Neural crest cell (in vitro differentiated cells): ENCODE data around the gene TOR1AIP2. TPM values are rescaled to one million over a fixed set of nuclear protein-coding genes. Genes with fewer than 3 reads are reported as not detected.
"Not testable (repeated sequence)": the region's sequence is repeated elsewhere in the genome, so short reads cannot be mapped to it uniquely, and the experiment has no call there.

ENCODE experiments used
- DNase-seq: peaks from one replicate; pipeline ENCODE4 v3.0.0; 2021; ENCODE audit warnings: low read depth, mixed read lengths, low spot score
- H3K27ac Mint-ChIP-seq: one replicate; pipeline ENCODE4 v1.8.0; 2021; ENCODE audit warnings: mild to moderate bottlenecking, mixed read lengths; ENCODE audit not compliant: unreplicated experiment
- H3K27me3 Mint-ChIP-seq: 2 replicates; pipeline ENCODE4 v1.8.0; 2021; ENCODE audit warnings: low read depth, mild to moderate bottlenecking, mixed read lengths
- H3K36me3 Mint-ChIP-seq: 2 replicates; pipeline ENCODE4 v1.8.0; 2021; ENCODE audit warnings: low read depth, mild to moderate bottlenecking, mixed read lengths
- H3K4me1 Mint-ChIP-seq: 2 replicates; pipeline ENCODE4 v1.8.0; 2021; ENCODE audit warnings: mixed read lengths
- H3K4me3 Mint-ChIP-seq: one replicate; pipeline ENCODE4 v1.8.0; 2021; ENCODE audit warnings: mild to moderate bottlenecking, mixed read lengths
- H3K9me3 Mint-ChIP-seq: 2 replicates; pipeline ENCODE4 v1.8.0; 2021; ENCODE audit warnings: mixed read lengths
- total RNA-seq: library from RNA; stranded (reverse); gene quantifications from 2 replicates; pipeline ENCODE4 v1.2.1, GENCODE V29; 2021
- TF ChIP-seq, protein P1 (sequence below): fragments of 200-600 bp; sonication (generic); conservative IDR thresholded peaks from 2 replicates; pipeline ENCODE4 v1.5.0; 2021; ENCODE audit warnings: antibody characterized with exemption, mild to moderate bottlenecking

The TOR1AIP2 gene
- total RNA-seq, 1 donor from 2014 or later: 76.2 TPM

DNA sequence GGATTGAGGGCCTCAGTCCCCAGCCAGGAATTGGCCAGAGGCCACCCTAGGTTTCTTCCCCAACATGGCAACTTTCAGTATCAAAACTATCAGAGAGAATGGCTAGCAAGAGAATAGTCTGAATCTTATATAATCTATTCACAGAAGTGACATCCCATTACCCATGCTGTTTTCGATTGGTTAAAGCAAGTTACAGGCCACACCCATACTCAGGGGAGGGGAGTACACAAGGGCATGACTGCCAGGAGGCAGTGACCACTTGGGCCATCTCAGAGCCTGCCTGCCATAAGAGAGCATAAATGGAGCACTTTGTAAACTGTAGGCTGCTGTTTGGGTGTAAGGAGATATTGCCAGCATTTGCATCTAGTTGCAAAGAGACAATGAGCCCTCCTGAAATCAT, 69.1 kb downstream of the TOR1AIP2 start:
- no peaks in the 10 kb centered on the region for H3K9me3 Mint-ChIP-seq
- H3K4me1 Mint-ChIP-seq: peaks cover 5% of the 10 kb centered on the region
- TF ChIP-seq, protein P1, sequence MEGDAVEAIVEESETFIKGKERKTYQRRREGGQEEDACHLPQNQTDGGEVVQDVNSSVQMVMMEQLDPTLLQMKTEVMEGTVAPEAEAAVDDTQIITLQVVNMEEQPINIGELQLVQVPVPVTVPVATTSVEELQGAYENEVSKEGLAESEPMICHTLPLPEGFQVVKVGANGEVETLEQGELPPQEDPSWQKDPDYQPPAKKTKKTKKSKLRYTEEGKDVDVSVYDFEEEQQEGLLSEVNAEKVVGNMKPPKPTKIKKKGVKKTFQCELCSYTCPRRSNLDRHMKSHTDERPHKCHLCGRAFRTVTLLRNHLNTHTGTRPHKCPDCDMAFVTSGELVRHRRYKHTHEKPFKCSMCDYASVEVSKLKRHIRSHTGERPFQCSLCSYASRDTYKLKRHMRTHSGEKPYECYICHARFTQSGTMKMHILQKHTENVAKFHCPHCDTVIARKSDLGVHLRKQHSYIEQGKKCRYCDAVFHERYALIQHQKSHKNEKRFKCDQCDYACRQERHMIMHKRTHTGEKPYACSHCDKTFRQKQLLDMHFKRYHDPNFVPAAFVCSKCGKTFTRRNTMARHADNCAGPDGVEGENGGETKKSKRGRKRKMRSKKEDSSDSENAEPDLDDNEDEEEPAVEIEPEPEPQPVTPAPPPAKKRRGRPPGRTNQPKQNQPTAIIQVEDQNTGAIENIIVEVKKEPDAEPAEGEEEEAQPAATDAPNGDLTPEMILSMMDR: no peak
- H3K27ac Mint-ChIP-seq: no peak overlapping the region
- H3K4me3 Mint-ChIP-seq: no peak overlapping the region
- H3K36me3 Mint-ChIP-seq: no peaks in the 10 kb centered on the region
- H3K27me3 Mint-ChIP-seq: peaks cover 17% of the 10 kb centered on the region
- no peak for DNase-seq

DNA sequence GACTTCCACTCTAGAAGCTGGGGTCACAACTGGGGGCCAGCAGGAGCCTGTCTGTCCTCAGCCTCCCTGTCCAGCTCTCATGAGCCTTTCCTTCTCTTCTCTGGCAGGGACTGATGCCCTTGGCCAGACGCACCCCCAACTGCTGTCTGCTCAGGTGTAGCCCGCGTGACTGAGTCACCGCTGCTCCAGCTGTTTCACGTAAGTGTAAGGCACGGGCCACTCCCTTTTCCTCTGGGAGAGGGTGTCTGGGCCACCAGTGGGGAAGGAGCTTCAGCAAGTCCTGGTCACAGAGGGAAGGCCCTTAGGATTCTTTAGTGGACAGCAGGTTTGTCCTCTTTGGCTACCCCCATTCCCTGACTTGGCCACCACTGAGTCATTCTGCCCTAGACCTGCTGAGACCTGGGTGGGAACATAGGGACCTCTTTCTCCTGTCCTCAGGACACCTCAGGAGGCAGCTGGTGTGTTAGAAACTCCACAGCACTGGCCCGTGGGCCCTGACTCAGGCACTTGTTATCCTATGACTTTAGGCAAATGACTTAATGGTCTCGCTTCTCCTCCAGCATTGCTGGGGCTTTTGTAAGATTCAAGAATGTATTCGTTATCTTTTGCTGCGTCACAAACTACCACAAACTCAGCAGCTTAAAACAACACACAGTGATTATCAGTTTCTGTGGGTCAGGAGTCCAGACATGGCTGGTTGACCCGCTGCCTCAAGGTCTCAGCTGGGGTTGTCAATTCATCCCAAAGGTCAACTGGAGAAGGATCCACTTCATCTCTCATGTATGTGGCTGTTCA, 69.7 kb downstream of the TOR1AIP2 start:
- no peak for DNase-seq
- Mint-ChIP-seq H3K27me3 (peaks cover 17% of the 10 kb centered on the region), H3K9me3 (no peaks in the 10 kb centered on the region), H3K36me3 (no peaks in the 10 kb centered on the region), H3K4me3 (no peak overlapping the region), H3K27ac (no peak overlapping the region), H3K4me1 (peaks cover 5% of the 10 kb centered on the region)
- TF ChIP-seq, protein P1: no peak

DNA sequence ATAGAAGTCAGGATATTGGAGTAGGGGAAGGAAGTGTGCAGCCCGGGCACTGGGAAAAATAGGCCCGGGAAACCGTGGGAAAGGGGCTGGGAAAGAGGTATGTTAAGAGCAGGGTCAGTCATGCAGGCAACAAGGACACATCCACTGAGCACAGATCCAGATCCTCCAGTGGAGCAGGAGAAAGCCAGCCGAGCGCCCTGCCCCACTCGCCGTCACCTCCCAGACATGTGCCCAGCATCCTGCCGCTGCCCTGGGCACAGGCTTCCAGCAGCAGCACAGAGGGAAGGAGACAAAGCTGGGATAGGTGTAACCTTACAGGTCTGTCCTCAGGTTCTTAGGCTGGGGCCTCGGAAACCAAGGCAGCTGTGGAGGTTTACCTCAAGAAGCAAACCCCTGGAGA, 70.3 kb downstream of the TOR1AIP2 start:
- Mint-ChIP-seq H3K4me1 (peaks cover 5% of the 10 kb centered on the region), H3K4me3 (no peak overlapping the region), H3K27ac (no peak overlapping the region), H3K9me3 (no peaks in the 10 kb centered on the region), H3K36me3 (no peaks in the 10 kb centered on the region), H3K27me3 (peaks cover 14% of the 10 kb centered on the region)
- TF ChIP-seq, protein P1: no peak
- DNase-seq: no peak

DNA sequence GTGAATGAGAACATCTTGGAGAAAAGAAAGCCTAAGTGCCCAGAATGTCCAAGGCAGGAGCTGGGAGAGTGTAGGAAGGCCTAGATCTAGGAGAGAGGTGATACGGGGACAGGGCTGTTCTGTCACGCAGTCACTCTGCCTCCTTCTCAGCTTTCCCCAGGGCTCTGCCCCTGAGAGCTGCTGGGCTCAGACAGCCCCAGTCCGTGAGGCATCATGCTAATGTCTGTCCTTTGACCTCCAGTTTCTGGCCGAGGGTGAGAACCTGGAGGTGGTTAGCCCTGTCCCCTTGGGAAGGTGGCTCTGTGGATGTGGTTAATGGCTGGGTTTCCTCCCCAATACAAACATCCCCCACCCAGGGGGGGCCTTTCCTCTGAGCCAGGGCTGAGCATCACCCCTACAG, 71.3 kb downstream of the TOR1AIP2 start:
- H3K4me3 Mint-ChIP-seq: no peak overlapping the region
- H3K27me3 Mint-ChIP-seq: peaks cover 11% of the 10 kb centered on the region
- H3K36me3 Mint-ChIP-seq: no peaks in the 10 kb centered on the region

DNA sequence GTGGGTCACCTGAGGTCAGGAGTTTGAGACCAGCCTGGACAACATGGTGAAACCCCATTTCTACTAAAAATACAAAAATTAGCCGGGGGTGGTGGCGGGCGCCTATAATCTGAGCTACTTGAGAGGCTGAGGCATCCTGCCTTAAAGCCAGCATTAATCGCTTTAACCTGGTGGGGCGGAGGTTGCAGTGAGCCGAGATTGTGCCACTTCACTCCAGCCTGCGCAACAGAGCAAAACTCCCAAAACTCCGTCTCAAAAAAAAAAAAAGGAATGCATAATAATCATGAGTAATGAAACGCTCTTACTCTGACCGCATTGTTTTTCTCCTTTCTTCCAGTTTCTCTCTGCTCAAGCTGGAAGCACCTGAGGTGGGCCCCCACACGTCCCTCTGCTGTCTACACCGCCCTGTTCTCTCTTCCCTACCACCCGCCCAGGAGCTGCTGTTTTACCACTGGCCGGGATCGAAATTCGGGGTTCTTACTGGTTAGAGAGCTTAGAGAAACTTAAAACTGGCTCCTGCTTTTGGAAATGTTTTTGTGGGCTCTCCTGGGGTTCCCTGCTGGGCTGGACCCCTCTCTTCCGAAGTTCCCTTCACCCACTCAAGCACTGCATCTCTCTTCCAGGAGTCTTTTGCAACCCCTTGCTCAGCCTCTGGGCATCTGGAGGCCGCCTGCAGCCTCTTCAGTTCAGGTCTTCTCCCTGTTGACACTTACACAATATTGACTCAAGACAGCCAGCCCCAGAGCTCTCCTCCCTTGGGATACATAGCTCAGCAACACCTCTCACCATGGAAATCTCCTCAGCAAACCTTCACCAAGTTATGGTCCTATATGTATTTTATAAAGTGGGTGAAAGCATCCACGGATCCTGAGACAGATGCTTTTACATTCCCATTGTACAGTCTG, 72.1 kb downstream of the TOR1AIP2 start:
- no peak for DNase-seq
- Mint-ChIP-seq H3K4me3 (no peak overlapping the region), H3K27ac (no peak overlapping the region), H3K4me1 (peaks cover 5% of the 10 kb centered on the region), H3K9me3 (no peaks in the 10 kb centered on the region), H3K27me3 (peaks cover 10% of the 10 kb centered on the region), H3K36me3 (no peaks in the 10 kb centered on the region)
- TF ChIP-seq, protein P1: no peak

More for the DNA sequence above, 71.3 kb downstream of the TOR1AIP2 start:
- no peak overlapping the region for H3K27ac Mint-ChIP-seq
- H3K9me3 Mint-ChIP-seq: no peaks in the 10 kb centered on the region
- DNase-seq: no peak
- H3K4me1 Mint-ChIP-seq: peaks cover 5% of the 10 kb centered on the region
- TF ChIP-seq, protein P1: no peak

DNA sequence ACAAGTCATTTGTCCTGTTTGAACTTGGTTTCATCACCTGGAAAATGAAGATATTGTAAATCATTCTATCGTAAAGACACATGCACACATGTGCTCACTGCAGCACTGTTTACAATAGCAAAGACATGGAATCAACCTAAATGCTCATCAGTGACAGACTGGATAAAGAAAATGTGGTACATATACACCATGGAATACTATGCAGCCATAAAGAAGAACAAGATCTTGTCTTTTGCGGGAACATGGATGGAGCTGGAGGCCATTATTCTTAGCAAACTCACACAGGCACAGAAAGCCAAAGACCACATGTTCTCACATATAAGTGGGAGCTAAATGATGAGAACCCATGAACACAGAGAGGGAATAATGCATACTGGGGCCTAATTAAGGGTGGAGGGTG, 73.2 kb downstream of the TOR1AIP2 start:
- H3K4me3 Mint-ChIP-seq, H3K4me1 Mint-ChIP-seq, DNase-seq, H3K27me3 Mint-ChIP-seq, H3K9me3 Mint-ChIP-seq, H3K36me3 Mint-ChIP-seq, H3K27ac Mint-ChIP-seq: not testable (repeated sequence)
